ENCODE results near the gene RIN2.
"Not testable (repeated sequence)": the region's sequence is repeated elsewhere in the genome, so short reads cannot be mapped to it uniquely, and the experiment has no call there.

RIN2 gene

GRCh38 chr20:19799325-19799724, 41.3 kb downstream of the RIN2 start:
- Histone ChIP-seq H3K4me1 (ENCODE audit: control insufficient read depth, insufficient read depth, low read length) (no peaks in the 10 kb centered on the region), H3K27me3 (ENCODE audit: control insufficient read depth, insufficient read depth, low read length) (no peaks in the 10 kb centered on the region), H3K4me3 (ENCODE audit: low read depth, low read length) (no peak overlapping the region), H3K36me3 (ENCODE audit: control insufficient read depth, insufficient read depth, low read length) (no peaks in the 10 kb centered on the region), H3K9ac (ENCODE audit: low read depth, low read length) (no peak overlapping the region), H3K9me3 (ENCODE audit: control insufficient read depth, insufficient read depth, low read length) (no peaks in the 10 kb centered on the region)

- Histone ChIP-seq H3K9ac (ENCODE audit: low read depth, low read length) (no peak overlapping the region), H3K4me3 (ENCODE audit: low read depth, low read length) (no peak overlapping the region), H3K36me3 (ENCODE audit: control insufficient read depth, insufficient read depth, low read length) (no peaks in the 10 kb centered on the region), H3K4me1 (ENCODE audit: control insufficient read depth, insufficient read depth, low read length) (no peaks in the 10 kb centered on the region), H3K9me3 (ENCODE audit: control insufficient read depth, insufficient read depth, low read length) (no peaks in the 10 kb centered on the region), H3K27me3 (ENCODE audit: control insufficient read depth, insufficient read depth, low read length) (no peaks in the 10 kb centered on the region)
Measured at GRCh38 chr20:19802099-19802491, 44.0 kb downstream of the RIN2 start.

DNA sequence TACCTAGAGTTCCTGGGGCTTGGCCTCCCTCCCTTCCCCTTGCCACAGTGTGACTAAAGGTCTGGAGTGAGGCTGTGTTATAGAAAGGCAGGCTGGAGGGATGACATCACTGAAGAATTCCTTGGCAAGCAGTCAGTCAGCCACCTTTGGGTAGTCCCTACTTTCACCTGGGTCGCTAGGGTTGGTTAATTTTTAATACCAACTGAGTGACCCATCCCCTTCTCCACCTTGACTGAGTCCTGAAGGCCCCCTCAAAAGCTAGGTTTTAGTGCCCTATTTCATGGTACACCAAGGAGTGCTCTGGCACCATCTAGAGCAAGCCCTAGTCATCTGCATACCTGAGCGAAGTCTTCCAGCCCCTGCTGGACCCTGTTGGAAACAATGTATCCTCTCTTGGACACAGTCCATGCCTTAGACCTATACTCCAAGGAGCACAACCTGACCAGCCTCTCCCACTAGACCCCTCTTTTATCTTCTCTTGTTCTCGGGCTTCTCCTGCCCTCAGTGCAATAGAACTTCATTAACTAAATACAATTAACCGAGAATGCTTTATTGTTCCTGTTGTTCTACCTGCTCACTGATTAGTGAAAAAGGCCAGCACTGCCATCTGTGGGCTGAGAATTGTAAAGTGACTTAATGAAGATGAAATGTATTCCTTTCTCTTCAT, 44.6 kb downstream of the RIN2 start:
- H3K9me3 ChIP-seq (ENCODE audit: control insufficient read depth, insufficient read depth, low read length): no peaks in the 10 kb centered on the region
- no peaks in the 10 kb centered on the region for H3K4me1 ChIP-seq (ENCODE audit: control insufficient read depth, insufficient read depth, low read length)
- no peak overlapping the region for H3K9ac ChIP-seq (ENCODE audit: low read depth, low read length)
- H3K4me3 ChIP-seq (ENCODE audit: low read depth, low read length): no peak overlapping the region
- no peaks in the 10 kb centered on the region for H3K36me3 ChIP-seq (ENCODE audit: control insufficient read depth, insufficient read depth, low read length)
- no peaks in the 10 kb centered on the region for H3K27me3 ChIP-seq (ENCODE audit: control insufficient read depth, insufficient read depth, low read length)

DNA sequence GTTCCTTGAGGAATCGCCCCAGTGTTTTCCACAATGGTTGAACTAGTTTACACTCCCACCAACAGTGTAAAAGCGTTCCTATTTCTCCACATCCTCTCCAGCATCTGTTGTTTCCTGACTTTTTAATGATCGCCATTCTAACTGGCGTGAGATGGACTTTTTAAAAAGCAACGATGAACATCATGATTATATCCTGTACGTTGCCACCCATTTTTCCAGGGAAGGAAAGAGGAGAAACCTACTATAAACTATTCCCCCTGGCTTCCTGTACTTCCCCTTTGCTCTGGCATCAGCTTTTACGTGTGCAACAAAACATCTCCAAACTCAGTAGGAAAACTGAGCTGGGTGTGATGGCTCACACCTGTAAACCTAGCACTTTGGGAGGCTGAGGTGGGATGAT, 48.2 kb downstream of the RIN2 start:
- H3K9ac ChIP-seq (ENCODE audit: low read depth, low read length); H3K9me3 ChIP-seq (ENCODE audit: control insufficient read depth, insufficient read depth, low read length); H3K4me3 ChIP-seq (ENCODE audit: low read depth, low read length); H3K4me1 ChIP-seq (ENCODE audit: control insufficient read depth, insufficient read depth, low read length); H3K36me3 ChIP-seq (ENCODE audit: control insufficient read depth, insufficient read depth, low read length); H3K27me3 ChIP-seq (ENCODE audit: control insufficient read depth, insufficient read depth, low read length): not testable (repeated sequence)

- Histone ChIP-seq H3K9me3 (ENCODE audit: control insufficient read depth, insufficient read depth, low read length) (no peaks in the 10 kb centered on the region), H3K4me3 (ENCODE audit: low read depth, low read length) (no peak overlapping the region), H3K36me3 (ENCODE audit: control insufficient read depth, insufficient read depth, low read length) (no peaks in the 10 kb centered on the region), H3K4me1 (ENCODE audit: control insufficient read depth, insufficient read depth, low read length) (no peaks in the 10 kb centered on the region), H3K9ac (ENCODE audit: low read depth, low read length) (no peak overlapping the region), H3K27me3 (ENCODE audit: control insufficient read depth, insufficient read depth, low read length) (no peaks in the 10 kb centered on the region)
Measured at GRCh38 chr20:19806806-19807190, 48.7 kb downstream of the RIN2 start.

DNA sequence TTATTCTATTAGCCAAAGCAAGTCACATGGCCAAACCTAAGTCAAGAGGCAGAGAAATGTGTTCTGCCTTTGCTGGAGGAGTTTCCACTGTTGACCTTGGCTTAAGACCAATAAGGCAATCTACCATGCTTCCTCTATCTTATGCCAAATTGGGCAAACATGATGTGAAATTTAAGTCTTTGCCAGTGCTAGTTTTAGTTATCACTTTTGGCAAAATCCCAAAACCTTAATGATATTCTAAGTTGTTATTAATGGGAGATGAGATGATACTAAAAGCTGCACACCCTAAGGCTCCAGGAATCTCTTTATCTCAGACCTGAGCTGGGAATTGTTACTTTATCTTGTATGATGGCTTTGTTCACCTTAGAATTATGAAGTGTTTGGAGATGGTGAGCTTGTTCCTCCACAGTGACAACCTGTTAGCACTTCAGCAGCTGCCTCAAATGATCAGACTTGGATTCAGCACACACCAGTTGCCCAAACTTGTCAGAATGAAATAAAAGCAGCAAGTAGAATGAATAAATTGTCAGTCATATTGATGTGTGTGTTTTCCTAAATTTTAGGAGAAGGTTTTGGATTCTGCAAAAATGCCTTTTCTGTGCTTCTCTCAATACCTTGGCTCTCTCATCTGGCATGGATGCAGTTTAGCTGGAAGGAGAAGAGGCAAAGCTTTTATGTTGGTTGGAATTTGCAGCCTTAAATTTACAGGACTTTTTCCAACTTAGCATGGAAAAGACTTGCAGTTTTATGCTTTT, 49.3 kb downstream of the RIN2 start:
- Histone ChIP-seq H3K4me1 (ENCODE audit: control insufficient read depth, insufficient read depth, low read length) (no peaks in the 10 kb centered on the region), H3K4me3 (ENCODE audit: low read depth, low read length) (no peak overlapping the region), H3K9ac (ENCODE audit: low read depth, low read length) (no peak overlapping the region), H3K27me3 (ENCODE audit: control insufficient read depth, insufficient read depth, low read length) (no peaks in the 10 kb centered on the region), H3K36me3 (ENCODE audit: control insufficient read depth, insufficient read depth, low read length) (no peaks in the 10 kb centered on the region), H3K9me3 (ENCODE audit: control insufficient read depth, insufficient read depth, low read length) (no peaks in the 10 kb centered on the region)
